Liver (tissue), 9 donors: ENCODE results near the gene RNF214. TPM values are rescaled to one million over a fixed set of nuclear protein-coding genes. Genes with fewer than 3 reads are reported as not detected.

Experiments
- DNase-seq: peaks from one replicate; pipeline ENCODE4 v3.0.0-alpha.2; 2017; ENCODE audit warnings: low spot score
- H3K27ac ChIP-seq, 2 donors: one replicate each; pipeline ENCODE4 v1.7.0; 2013; ENCODE audit warnings: inconsistent platforms in 2 of 2, low read length in 2 of 2, control low read depth in 1 of 2, low read depth in 1 of 2, mild to moderate bottlenecking in 1 of 2
- H3K27me3 ChIP-seq, 4 donors: one replicate each; pipeline versions ENCODE4 v1.6.1 to v1.7.0; 2013; ENCODE audit warnings: low read length in 3 of 4, inconsistent platforms in 1 of 4, mild to moderate bottlenecking in 1 of 4, moderate library complexity in 1 of 4; ENCODE audit not compliant: control insufficient read depth in 4 of 4, insufficient read depth in 4 of 4
- H3K36me3 ChIP-seq, 4 donors: one replicate each; pipeline versions ENCODE4 v1.6.1 to v1.7.0; 2013; ENCODE audit warnings: low read length in 3 of 4, mild to moderate bottlenecking in 3 of 4, low read depth in 1 of 4, moderate library complexity in 1 of 4; ENCODE audit not compliant: control insufficient read depth in 4 of 4, insufficient read depth in 3 of 4
- H3K4me1 ChIP-seq, 4 donors: one replicate each; pipeline versions ENCODE4 v1.6.1 to v1.7.0; 2013; ENCODE audit warnings: low read length in 3 of 4, mild to moderate bottlenecking in 3 of 4, moderate library complexity in 1 of 4; ENCODE audit not compliant: control insufficient read depth in 4 of 4, insufficient read depth in 4 of 4
- H3K4me3 ChIP-seq, 3 donors: one replicate each; pipeline versions ENCODE4 v1.6.1 to v1.7.0; 2013; ENCODE audit warnings: low read length in 3 of 3, control low read depth in 1 of 3, low read depth in 1 of 3, mild to moderate bottlenecking in 1 of 3
- H3K9ac ChIP-seq, 2 donors: one replicate each; pipeline ENCODE4 v1.7.0; 2013; ENCODE audit warnings: low read length in 2 of 2, mild to moderate bottlenecking in 2 of 2, moderate library complexity in 2 of 2, control low read depth in 1 of 2, low read depth in 1 of 2
- H3K9me3 ChIP-seq, 4 donors: one replicate each; pipeline versions ENCODE4 v1.6.1 to v1.7.0; 2013; ENCODE audit warnings: low read length in 3 of 4; ENCODE audit not compliant: control insufficient read depth in 4 of 4
- EGR1 ChIP-seq, 2 donors: IDR thresholded peaks; 2 replicates each; pipeline ENCODE4 v1.6.1; 2016 to 2018; ENCODE audit warnings: antibody characterized with exemption in 2 of 2, low read depth in 2 of 2
- GABPA ChIP-seq, 2 donors: IDR thresholded peaks in 1 of 2; conservative IDR thresholded peaks in 1 of 2; 2 replicates each; pipeline ENCODE4 v1.6.1; 2016; ENCODE audit warnings: antibody characterized with exemption in 2 of 2, mild to moderate bottlenecking in 1 of 2, moderate library complexity in 1 of 2
- HNF4A ChIP-seq, 2 donors: conservative IDR thresholded peaks; 2 replicates each; pipeline ENCODE4 v1.6.1; 2016; ENCODE audit warnings: antibody characterized with exemption in 2 of 2, mild to moderate bottlenecking in 2 of 2
- HNF4G ChIP-seq: IDR thresholded peaks from 2 replicates; pipeline ENCODE4 v1.6.1; 2016; ENCODE audit warnings: antibody characterized with exemption
- JUND ChIP-seq, 2 donors: IDR thresholded peaks; 2 replicates each; pipeline ENCODE4 v1.6.1; 2016; ENCODE audit warnings: antibody characterized with exemption in 2 of 2
- MAX ChIP-seq: IDR thresholded peaks from 2 replicates; pipeline ENCODE4 v1.6.1; 2016; ENCODE audit warnings: antibody characterized with exemption
- NR2F2 ChIP-seq: IDR thresholded peaks from 2 replicates; pipeline ENCODE4 v1.6.1; 2016; ENCODE audit warnings: antibody characterized with exemption
- RAD21 ChIP-seq, 2 donors: IDR thresholded peaks; 2 replicates each; pipeline ENCODE4 v1.6.1; 2016; ENCODE audit warnings: antibody characterized with exemption in 2 of 2, mild to moderate bottlenecking in 2 of 2
- RXRA ChIP-seq, 2 donors: IDR thresholded peaks; 2 replicates each; pipeline ENCODE4 v1.6.1; 2017 to 2018; ENCODE audit warnings: antibody characterized with exemption in 2 of 2, mild to moderate bottlenecking in 1 of 2
- SP1 ChIP-seq: IDR thresholded peaks from 2 replicates; pipeline ENCODE4 v1.6.1; 2018; ENCODE audit warnings: antibody characterized with exemption, mild to moderate bottlenecking
- WGBS: extraction: QIAGEN DNeasy Blood & Tissue Kit; methylation state at CpG from one replicate; pipeline ENCODE4 v1.1.7; 2013; 5-methylcytosine and 5-hydroxymethylcytosine counted together
- polyA plus RNA-seq, 2 donors: library from polyadenylated mRNA; stranded (reverse) in 1 of 2; unstranded in 1 of 2; fragments of 200-250 nt in 1 of 2; fragments of >200 nt in 1 of 2; fragmentation: Nextera tagmentation in 1 of 2; extraction: Ambion mirVana in 1 of 2; gene quantifications; one replicate each; pipeline versions ENCODE4 v1.2.1 to v1.2.3, GENCODE V29; 2013 to 2015
- total RNA-seq, 2 donors: library from RNA; depleted of rRNA; stranded (reverse); fragments of >200 nt; gene quantifications; one replicate each; pipeline ENCODE4 v1.2.3, GENCODE V29; 2014
- TF ChIP-seq, protein P1 (sequence below): IDR thresholded peaks from 2 replicates; pipeline ENCODE4 v1.6.1; 2016; ENCODE audit warnings: antibody characterized with exemption
- TF ChIP-seq, protein P2 (sequence below): IDR thresholded peaks from 2 replicates; pipeline ENCODE4 v1.6.1; 2016; ENCODE audit warnings: antibody characterized with exemption
- donor health status: healthy.
- donor health status: healthy.
- donor health status: healthy.
- donor health status: healthy.
- donor health status: healthy.

RNF214 gene
- total and polyA plus RNA-seq, 4 donors = 4.6 to 6.2 (median 6.0) TPM

DNA sequence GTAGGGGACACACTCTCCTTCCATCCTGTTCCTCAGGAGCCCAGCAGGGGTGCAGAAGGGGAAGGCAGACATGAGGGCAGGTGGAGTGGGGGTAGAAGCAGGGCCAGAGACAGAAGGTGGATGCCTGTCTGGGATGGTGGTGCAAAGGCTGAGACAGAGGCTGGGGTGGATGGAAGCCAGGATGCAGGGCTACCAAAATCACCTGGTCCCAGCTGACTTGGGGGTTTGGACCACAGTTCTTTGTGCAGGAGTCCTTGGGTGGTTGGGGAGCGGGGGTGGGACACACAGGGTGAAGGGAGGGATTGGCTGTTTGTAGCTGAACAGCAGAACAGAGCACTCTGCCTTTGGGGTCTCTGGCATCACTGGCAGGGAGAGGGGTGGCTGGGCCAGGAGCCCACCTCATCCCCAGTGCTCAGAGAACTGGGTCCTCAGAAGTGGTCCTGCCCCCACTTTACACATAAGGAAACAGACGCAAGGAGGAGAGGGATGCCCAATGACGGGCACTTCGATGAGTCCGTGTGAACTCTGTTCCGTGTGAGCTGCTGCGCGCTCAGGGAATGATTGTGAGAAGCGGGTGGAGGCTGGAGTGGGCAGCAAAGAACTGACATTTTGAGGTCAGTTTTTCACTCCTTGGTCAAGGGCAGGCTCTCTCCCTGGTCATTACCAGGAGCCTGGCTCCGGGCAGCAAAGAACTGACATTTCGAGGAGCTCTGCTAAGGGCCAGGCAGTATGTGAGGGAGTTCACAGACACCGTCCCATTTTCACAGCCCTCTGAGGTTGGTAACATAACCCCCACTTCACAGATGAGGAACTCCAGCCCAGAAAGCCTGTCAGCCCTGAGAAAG lies 31.4 kb upstream of the RNF214 start:
- Histone ChIP-seq H3K27me3 (no peaks in the 10 kb centered on the region), H3K9ac (no peak overlapping the region), H3K27ac (peak overlapping the region; percentile 15 to 34), H3K9me3 (no peaks in the 10 kb centered on the region), H3K4me1 (no peaks in the 10 kb centered on the region), H3K4me3 (peak overlapping the region; percentile 9 to 14 (median 12)), H3K36me3 (peaks cover 0 to 21% (median 6%) of the 10 kb centered on the region in 4 donors)
- DNase-seq = no peak
- 82% methylated on average over 12 of the region's 12 CpGs for WGBS
- TF ChIP-seq, protein P1, sequence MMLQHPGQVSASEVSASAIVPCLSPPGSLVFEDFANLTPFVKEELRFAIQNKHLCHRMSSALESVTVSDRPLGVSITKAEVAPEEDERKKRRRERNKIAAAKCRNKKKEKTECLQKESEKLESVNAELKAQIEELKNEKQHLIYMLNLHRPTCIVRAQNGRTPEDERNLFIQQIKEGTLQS = no peak
- TF ChIP-seq MAX = no peak
- TF ChIP-seq, protein P2, sequence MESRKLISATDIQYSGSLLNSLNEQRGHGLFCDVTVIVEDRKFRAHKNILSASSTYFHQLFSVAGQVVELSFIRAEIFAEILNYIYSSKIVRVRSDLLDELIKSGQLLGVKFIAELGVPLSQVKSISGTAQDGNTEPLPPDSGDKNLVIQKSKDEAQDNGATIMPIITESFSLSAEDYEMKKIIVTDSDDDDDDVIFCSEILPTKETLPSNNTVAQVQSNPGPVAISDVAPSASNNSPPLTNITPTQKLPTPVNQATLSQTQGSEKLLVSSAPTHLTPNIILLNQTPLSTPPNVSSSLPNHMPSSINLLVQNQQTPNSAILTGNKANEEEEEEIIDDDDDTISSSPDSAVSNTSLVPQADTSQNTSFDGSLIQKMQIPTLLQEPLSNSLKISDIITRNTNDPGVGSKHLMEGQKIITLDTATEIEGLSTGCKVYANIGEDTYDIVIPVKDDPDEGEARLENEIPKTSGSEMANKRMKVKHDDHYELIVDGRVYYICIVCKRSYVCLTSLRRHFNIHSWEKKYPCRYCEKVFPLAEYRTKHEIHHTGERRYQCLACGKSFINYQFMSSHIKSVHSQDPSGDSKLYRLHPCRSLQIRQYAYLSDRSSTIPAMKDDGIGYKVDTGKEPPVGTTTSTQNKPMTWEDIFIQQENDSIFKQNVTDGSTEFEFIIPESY = no peak

GRCh38 chr11:117201658-117202305 lies 30.7 kb upstream of the RNF214 start:
- peaks cover 0 to 21% (median 5%) of the 10 kb centered on the region in 4 donors for H3K36me3 ChIP-seq

DNA sequence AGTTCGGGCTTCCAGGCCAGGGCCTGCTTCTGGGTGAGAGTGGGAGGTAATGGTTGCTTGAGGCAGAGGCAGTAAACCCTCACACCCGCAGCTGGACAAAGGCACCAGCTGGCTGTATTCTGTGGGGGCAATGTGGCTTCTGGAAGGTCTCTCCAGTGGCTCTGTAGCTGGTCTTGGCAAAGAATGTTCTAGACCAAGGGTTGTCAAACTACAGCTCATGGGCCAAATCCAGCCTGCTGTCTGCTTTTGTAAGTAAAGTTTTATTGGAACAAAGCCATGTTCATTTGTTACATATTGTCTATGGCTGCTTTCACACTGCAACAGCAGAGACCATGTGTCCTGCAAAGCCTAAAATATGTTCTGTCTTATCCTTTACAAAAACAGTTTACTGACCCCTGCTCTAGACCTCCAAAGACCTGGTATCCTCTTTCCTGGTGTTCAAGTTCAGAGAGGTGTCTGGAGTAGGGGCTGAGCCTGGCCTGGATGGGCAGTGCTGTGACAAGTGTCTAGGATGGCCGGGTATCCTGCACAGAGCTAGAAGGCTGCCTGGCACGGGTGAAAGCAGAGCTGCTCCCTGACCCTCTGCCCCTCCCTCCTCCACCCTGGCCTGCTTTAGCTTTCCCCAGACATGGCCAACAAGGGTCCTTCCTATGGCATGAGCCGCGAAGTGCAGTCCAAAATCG lies 29.9 kb upstream of the RNF214 start:
- no peak overlapping the region for H3K4me3 ChIP-seq
- H3K9me3 ChIP-seq = no peaks in the 10 kb centered on the region
- TF ChIP-seq HNF4A (conservative IDR thresholded peaks at IDR 0.05) = no peak
- no peak for TF ChIP-seq EGR1 (IDR thresholded peaks at IDR 0.05; ENCODE audit: low read depth in 2 of 2)
- no peak for TF ChIP-seq NR2F2
- no peak for TF ChIP-seq RAD21 (IDR thresholded peaks at IDR 0.05)
- no peak for TF ChIP-seq SP1
- TF ChIP-seq HNF4G = no peak
- peak overlapping the region in 1 of 2 donors; percentile 37 for H3K27ac ChIP-seq
- no peak for DNase-seq
- peaks cover 0 to 21% (median 5%) of the 10 kb centered on the region in 4 donors for H3K36me3 ChIP-seq
- WGBS = 90% methylated on average over 7 of the region's 7 CpGs
- no peaks in the 10 kb centered on the region for H3K27me3 ChIP-seq
- H3K9ac ChIP-seq = no peak overlapping the region
- no peaks in the 10 kb centered on the region for H3K4me1 ChIP-seq

More at GRCh38 chr11:117201658-117202305, 30.7 kb upstream of the RNF214 start:
- Histone ChIP-seq H3K9ac (no peak overlapping the region), H3K4me3 (peak overlapping the region in 1 of 3 donors; percentile 17), H3K27me3 (no peaks in the 10 kb centered on the region), H3K9me3 (no peaks in the 10 kb centered on the region), H3K4me1 (no peaks in the 10 kb centered on the region), H3K27ac (peak overlapping the region; percentile 15 to 29)
- 77% methylated on average over 14 of the region's 14 CpGs for WGBS
- TF ChIP-seq RXRA (IDR thresholded peaks at IDR 0.05) (no peak), JUND (IDR thresholded peaks at IDR 0.05) (no peak), SP1 (no peak), GABPA (IDR thresholded peaks at IDR 0.05 in 1 of 2, conservative IDR thresholded peaks at IDR 0.05 in 1 of 2) (no peak), MAX (no peak)
- no peak for DNase-seq
